Measurements from ENCODE around the gene PHEX.

PHEX gene

DNA sequence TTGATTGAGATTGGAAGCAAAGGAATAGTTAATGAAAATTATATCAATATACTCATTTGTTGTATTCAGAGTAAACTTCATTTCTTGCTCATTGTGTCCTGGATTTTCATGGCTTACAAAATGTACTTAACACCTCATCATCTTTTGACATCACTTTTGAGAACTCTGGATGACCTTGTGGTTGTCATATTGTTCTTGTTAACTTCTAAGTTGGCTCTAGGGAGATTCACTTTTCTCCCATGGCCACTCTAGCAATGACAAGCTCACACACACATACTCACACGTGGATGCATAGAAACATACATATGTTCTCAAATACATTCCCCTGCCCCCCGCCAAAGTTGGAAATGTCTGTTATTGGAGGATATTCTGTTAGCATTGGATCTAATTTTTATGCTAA is 15.3 kb downstream of the PHEX start:
- TF ChIP-seq, protein P1, sequence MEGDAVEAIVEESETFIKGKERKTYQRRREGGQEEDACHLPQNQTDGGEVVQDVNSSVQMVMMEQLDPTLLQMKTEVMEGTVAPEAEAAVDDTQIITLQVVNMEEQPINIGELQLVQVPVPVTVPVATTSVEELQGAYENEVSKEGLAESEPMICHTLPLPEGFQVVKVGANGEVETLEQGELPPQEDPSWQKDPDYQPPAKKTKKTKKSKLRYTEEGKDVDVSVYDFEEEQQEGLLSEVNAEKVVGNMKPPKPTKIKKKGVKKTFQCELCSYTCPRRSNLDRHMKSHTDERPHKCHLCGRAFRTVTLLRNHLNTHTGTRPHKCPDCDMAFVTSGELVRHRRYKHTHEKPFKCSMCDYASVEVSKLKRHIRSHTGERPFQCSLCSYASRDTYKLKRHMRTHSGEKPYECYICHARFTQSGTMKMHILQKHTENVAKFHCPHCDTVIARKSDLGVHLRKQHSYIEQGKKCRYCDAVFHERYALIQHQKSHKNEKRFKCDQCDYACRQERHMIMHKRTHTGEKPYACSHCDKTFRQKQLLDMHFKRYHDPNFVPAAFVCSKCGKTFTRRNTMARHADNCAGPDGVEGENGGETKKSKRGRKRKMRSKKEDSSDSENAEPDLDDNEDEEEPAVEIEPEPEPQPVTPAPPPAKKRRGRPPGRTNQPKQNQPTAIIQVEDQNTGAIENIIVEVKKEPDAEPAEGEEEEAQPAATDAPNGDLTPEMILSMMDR (IDR thresholded peaks at IDR 0.05; ENCODE audit: low read depth, low read length), result no peak
- no peak for DNase-seq (ENCODE audit: low read depth, low spot score)
- no peak overlapping the region for H3K4me3 ChIP-seq (ENCODE audit: low read depth, low read length)
- in situ Hi-C loops (cut with HindIII; ENCODE audit: low sequenced_read_pairs), result no loop called here

DNA sequence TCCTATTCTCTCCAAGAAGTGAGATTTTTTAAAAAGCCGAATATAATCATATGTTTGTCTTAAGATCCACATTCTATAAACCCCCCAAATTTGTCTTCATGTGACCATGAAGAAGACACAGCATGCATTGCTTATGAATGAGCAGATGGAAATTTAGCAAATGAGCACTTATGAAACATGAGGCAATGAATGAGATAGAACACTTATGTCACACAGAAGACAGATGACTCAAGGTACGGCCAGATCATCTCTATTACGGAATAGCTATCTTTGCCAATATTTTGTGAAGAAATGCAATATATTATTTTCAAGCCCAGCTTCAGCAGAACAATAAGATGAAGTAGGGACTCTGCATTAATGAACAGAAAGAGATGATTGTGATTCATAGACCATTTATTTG is 21.4 kb downstream of the PHEX start:
- H3K4me3 ChIP-seq (ENCODE audit: low read depth, low read length), result no peak overlapping the region
- in situ Hi-C loops (cut with HindIII; ENCODE audit: low sequenced_read_pairs), result no loop called here
- TF ChIP-seq, protein P1 (IDR thresholded peaks at IDR 0.05; ENCODE audit: low read depth, low read length), result no peak
- DNase-seq (ENCODE audit: low read depth, low spot score), result no peak

DNA sequence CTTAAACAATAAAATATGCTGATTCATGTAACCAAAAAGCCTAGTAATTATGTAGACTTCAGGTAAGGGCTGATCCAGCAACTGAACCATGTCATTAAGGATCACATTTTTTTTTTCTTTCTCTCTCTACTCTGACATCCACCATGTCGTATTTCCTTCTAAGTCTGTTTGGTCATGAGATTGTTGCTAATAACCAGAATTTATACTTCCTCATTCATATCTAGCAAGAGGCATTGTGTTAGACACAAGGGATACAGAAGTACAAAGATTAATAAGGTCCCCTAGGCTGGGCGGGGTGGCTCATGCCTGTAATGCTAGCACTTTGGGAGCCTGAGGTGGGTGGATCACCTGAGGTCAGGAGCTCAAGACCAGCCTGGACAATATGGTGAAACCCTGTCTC is 24.1 kb downstream of the PHEX start:
- H3K4me3 ChIP-seq (ENCODE audit: low read depth, low read length), result no peak overlapping the region
- in situ Hi-C loops (cut with HindIII; ENCODE audit: low sequenced_read_pairs), result no loop called here
- TF ChIP-seq, protein P1 (IDR thresholded peaks at IDR 0.05; ENCODE audit: low read depth, low read length), result no peak
- DNase-seq (ENCODE audit: low read depth, low spot score), result no peak

DNA sequence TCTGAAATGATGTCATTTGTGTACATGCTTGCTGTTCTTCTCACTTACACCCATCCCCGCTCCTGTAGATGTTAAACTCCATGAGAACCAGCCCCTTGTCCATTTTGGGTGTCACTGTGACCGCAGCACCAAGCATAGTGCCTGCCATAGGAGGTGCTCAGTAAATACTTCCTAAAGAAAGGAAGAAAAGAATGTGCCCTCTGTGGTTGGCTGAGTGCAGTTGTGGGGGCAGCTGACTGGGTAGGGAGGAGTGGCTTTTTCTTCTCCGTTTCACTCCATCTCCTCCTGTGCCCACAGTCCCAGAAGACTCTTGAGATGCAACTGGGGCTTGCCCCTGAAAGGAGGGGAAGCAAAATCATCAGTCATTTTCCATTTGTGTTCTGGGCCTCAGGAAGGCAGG is 25.5 kb downstream of the PHEX start:
- no peak for DNase-seq (ENCODE audit: low read depth, low spot score)
- in situ Hi-C loops (cut with HindIII; ENCODE audit: low sequenced_read_pairs), result no loop called here
- H3K4me3 ChIP-seq (ENCODE audit: low read depth, low read length), result no peak overlapping the region
- TF ChIP-seq, protein P1 (IDR thresholded peaks at IDR 0.05; ENCODE audit: low read depth, low read length), result no peak

DNA sequence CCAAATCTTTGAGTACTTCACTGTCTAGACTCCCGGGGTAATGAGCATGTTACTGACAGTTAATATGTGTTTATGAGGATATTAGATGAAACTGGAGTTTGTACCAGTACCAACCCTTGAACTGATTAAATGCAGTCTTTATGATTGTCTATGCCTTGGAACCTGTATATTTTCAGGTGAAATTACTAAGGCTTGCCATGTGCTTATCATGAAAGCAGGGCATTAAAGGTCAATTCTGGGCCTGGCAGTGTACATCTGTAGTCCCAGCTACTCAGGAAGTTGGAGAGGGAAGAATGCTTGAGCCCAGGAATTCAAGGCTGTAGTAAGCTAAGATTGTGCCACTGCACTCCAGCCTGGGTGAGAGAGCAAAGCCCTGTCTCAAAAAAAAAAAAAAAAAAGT is 27.6 kb downstream of the PHEX start:
- TF ChIP-seq, protein P1 (IDR thresholded peaks at IDR 0.05; ENCODE audit: low read depth, low read length), result no peak
- no peak overlapping the region for H3K4me3 ChIP-seq (ENCODE audit: low read depth, low read length)
- in situ Hi-C loops (cut with HindIII; ENCODE audit: low sequenced_read_pairs), result no loop called here

DNA sequence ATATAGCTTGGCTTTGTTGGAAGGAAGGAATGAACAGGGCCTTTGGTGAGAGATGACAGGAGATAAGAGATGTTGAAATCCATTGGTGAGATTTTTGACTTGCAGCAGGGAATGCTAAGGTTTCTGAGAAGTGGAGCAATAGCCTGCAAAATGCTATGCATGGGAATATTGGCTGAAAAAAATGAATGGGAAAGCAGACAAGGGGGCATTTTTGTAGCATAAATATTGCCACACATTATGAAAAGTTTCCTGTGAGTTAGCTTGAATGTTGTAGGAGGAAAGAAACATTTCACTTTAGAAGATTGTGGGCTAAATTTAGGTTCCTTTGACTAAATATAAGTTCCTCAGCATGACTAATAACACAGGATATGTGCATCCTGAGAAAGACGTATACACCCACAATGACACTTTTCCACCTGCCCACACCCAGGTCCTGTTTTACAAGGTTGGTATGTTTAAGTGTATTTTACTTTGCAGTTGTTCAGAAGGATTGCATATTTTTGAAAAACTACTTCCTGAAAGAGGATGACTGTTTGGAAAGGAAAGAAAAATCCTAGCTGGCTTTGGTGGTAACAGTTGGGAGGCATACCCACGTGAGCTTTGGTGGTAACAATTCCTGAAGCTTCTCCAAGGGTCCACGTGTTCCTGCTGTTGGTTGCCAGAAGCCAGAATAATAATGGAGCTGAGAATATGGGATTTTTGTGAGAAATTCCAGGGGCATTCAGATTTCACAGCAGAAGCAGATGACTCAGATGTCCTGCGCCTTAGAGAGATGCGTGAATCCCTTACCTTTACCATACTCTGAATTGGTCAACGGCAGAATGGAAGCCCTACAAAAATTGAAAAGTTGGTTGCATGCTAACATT is 28.5 kb downstream of the PHEX start:
- in situ Hi-C loops (cut with HindIII; ENCODE audit: low sequenced_read_pairs), result no loop called here
- TF ChIP-seq, protein P1 (IDR thresholded peaks at IDR 0.05; ENCODE audit: low read depth, low read length), result no peak
- no peak overlapping the region for H3K4me3 ChIP-seq (ENCODE audit: low read depth, low read length)
- DNase-seq (ENCODE audit: low read depth, low spot score), result peak; percentile 3

More for the DNA sequence above, 27.6 kb downstream of the PHEX start:
- DNase-seq (ENCODE audit: low read depth, low spot score), result no peak

Measured in astrocyte of the spinal cord (primary cell).